ENCODE data around the gene PLXNA2. TPM values are rescaled to one million over a fixed set of nuclear protein-coding genes. Genes with fewer than 3 reads are reported as not detected.

Gene PLXNA2
- total RNA-seq, 1 donor from 2014 or later = 0.07 TPM

DNA sequence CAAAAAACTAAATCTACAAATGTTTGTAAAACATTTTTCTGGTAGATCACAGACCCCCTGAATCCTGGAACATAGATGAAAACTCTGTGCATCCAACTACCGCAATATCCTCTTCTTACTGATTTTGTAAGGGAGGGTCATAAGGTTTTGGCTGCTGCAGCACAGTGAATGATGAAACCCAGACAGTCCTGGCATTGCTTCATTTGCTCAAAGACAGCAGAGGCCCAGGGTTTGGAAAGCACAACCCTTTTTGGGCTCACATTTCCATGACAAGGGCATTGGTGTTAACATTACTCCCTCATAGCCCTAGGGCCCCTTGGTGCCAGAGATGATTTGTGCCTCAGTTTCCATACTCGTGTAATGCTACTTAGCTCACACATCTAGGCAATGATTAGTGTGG lies 51.2 kb downstream of the PLXNA2 start:
- peaks cover 8% of the 10 kb centered on the region for H3K27me3 Mint-ChIP-seq (ENCODE audit: low read depth)
- intact Hi-C loops (cut with micrococcal nuclease) = no loop called here
- no peak overlapping the region for H3K27ac Mint-ChIP-seq
- H3K36me3 Mint-ChIP-seq (ENCODE audit: low read depth) = no peaks in the 10 kb centered on the region
- no peak overlapping the region for H3K4me3 Mint-ChIP-seq (ENCODE audit: low read depth)
- H3K4me1 Mint-ChIP-seq (ENCODE audit: low read depth) = peaks cover 8% of the 10 kb centered on the region
- H3K9me3 Mint-ChIP-seq = no peaks in the 10 kb centered on the region
- no peak for DNase-seq (ENCODE audit: low spot score)

DNA sequence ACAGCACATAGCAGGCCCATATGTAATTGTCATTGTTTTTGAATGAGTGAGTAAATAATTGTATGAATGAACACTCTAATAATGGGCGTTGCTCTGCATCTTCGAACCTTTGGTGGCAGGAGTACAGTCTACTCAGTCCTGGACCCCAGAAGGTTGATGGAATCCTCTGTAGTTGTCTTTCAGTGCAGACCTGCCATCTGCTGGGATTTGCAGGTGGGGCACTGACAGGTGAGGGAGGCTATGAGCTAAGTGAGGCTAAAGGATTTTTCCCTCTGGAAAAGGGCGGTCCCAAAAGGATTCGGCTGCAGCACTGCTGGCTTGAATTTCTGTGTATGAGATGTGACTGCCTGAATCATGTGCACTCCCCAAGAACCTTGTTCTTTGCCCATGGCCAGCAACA lies 53.4 kb downstream of the PLXNA2 start:
- intact Hi-C loops (cut with micrococcal nuclease) = no loop called here
- Mint-ChIP-seq H3K9me3 (no peaks in the 10 kb centered on the region), H3K27ac (no peak overlapping the region), H3K4me1 (ENCODE audit: low read depth) (peaks cover 13% of the 10 kb centered on the region), H3K27me3 (ENCODE audit: low read depth) (peaks cover 12% of the 10 kb centered on the region), H3K4me3 (ENCODE audit: low read depth) (no peak overlapping the region), H3K36me3 (ENCODE audit: low read depth) (no peaks in the 10 kb centered on the region)
- no peak for DNase-seq (ENCODE audit: low spot score)

DNA sequence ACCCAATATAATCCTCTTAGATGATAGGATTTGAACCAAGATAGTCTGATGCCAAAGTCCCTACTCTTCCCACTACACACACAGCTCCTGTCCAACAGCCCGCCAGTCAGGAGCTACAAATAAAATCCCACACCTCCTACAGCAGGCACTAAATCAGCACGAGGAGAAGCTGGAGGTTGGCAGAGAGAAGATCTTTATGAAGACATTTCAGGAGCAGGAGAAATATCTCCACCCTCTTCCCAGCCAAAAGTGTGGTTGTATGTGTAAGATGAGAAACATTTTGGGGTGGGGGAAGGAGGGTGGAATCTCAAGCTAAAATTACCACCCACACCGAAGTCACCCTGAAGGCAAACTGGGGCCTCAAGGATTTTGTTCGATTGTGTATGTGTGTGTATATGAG lies 54.5 kb downstream of the PLXNA2 start:
- Mint-ChIP-seq H3K9me3 (no peaks in the 10 kb centered on the region), H3K27me3 (ENCODE audit: low read depth) (peaks cover 14% of the 10 kb centered on the region), H3K4me1 (ENCODE audit: low read depth) (peaks cover 15% of the 10 kb centered on the region), H3K4me3 (ENCODE audit: low read depth) (no peak overlapping the region), H3K36me3 (ENCODE audit: low read depth) (no peaks in the 10 kb centered on the region), H3K27ac (no peak overlapping the region)
- intact Hi-C loops (cut with micrococcal nuclease) = no loop called here
- no peak for DNase-seq (ENCODE audit: low spot score)

DNA sequence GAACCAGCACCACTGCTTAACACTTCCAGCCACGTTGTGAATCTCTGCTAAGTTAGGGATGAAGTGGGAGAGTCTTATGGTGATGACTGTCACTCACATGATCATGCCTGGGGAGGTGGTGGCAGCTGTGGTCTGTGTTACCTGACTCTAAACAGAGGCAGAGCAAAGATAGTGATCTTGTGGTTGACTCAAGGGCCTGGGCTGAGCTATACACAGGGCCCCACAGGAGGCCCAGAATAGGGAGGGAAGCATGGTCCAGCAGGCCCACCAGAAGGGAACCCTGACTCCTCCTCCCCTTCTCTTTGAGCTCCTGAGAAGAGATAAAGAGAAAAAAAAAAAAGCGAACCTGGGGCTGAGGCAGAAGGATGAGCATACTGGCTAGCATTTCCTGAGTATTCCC lies 55.0 kb downstream of the PLXNA2 start:
- H3K27ac Mint-ChIP-seq = no peak overlapping the region
- H3K36me3 Mint-ChIP-seq (ENCODE audit: low read depth) = no peaks in the 10 kb centered on the region
- no peak for DNase-seq (ENCODE audit: low spot score)
- intact Hi-C loops (cut with micrococcal nuclease) = no loop called here
- peaks cover 14% of the 10 kb centered on the region for H3K27me3 Mint-ChIP-seq (ENCODE audit: low read depth)
- H3K4me3 Mint-ChIP-seq (ENCODE audit: low read depth) = no peak overlapping the region
- no peaks in the 10 kb centered on the region for H3K9me3 Mint-ChIP-seq
- peaks cover 18% of the 10 kb centered on the region for H3K4me1 Mint-ChIP-seq (ENCODE audit: low read depth)

DNA sequence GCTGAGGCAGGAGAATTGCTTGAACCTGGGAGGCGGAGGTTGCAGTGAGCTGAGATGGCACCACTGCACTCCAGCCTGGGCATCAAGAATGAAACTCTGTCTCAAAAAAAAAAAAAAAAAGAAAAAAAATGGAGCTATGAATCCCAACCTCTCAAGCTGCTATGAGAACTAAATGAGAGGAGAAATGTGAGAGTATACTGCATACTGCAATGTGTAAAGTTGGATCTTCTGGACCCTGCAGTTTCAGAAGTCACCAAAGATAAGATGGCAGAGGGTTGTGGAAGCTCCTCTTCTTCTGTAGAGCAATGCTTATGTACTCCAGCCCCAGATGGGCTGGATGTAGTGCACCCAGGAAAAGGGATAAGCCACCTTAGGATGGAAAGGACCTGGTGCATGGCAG lies 55.6 kb downstream of the PLXNA2 start:
- Mint-ChIP-seq H3K4me1 (ENCODE audit: low read depth) (peaks cover 18% of the 10 kb centered on the region), H3K4me3 (ENCODE audit: low read depth) (no peak overlapping the region)

DNA sequence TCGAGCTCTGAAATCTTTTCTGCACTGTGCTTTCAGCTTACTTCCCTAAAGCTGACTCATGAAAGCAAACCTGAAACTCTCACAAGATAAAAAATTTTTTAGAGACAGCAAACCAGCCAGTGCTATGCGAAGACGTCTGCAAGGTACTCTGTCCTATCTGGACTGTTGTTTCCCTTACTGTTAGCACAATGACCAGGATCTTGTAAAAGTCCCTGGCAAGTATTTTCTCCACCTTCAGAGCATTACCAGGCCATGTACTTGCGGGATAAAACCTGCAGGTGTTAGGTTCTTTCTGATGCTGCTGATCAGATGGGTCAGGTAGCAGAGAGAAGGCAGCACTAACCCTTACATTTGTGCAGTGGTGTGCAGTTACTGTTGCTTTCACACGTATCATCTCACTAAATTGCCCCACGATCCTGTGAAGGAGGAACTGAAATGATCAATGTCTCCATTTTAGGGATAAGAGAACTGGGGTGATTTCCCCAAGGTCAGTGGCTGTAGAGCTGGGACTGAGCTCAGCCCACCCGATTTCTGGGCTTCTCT lies 56.6 kb downstream of the PLXNA2 start:
- intact Hi-C loops (cut with micrococcal nuclease) = no loop called here
- Mint-ChIP-seq H3K4me3 (ENCODE audit: low read depth) (no peak overlapping the region), H3K27me3 (ENCODE audit: low read depth) (peaks cover 17% of the 10 kb centered on the region), H3K36me3 (ENCODE audit: low read depth) (no peaks in the 10 kb centered on the region), H3K27ac (no peak overlapping the region), H3K4me1 (ENCODE audit: low read depth) (peaks cover 18% of the 10 kb centered on the region), H3K9me3 (no peaks in the 10 kb centered on the region)
- DNase-seq (ENCODE audit: low spot score) = no peak

More for the DNA sequence above, 55.6 kb downstream of the PLXNA2 start:
- Mint-ChIP-seq H3K27ac (no peak overlapping the region), H3K9me3 (no peaks in the 10 kb centered on the region), H3K27me3 (ENCODE audit: low read depth) (peaks cover 16% of the 10 kb centered on the region), H3K36me3 (ENCODE audit: low read depth) (no peaks in the 10 kb centered on the region)
- DNase-seq (ENCODE audit: low spot score) = no peak
- intact Hi-C loops (cut with micrococcal nuclease) = no loop called here

DNA sequence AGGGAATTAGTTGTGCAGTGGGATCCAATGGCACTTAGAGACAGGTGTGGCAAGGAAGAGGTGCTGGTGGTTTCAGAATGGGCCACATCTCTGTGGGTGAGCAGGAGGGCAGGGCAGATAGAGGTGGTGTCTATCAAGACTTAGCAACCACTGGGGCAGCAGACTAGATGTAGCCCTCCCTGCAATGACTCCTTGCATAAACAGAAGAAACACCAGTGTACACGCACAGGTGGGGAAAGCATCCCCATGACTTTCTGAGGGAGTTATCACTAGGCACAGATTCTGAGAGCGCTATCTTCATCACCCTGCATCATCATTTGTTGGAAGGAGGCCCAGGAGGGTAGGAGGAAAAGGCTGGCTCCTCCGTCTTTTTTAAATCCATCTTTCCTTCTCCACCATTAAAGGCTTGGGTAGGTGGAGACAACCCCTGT lies 58.4 kb downstream of the PLXNA2 start:
- Mint-ChIP-seq H3K4me1 (ENCODE audit: low read depth) (peaks cover 18% of the 10 kb centered on the region), H3K9me3 (no peaks in the 10 kb centered on the region), H3K27me3 (ENCODE audit: low read depth) (peaks cover 18% of the 10 kb centered on the region), H3K36me3 (ENCODE audit: low read depth) (no peaks in the 10 kb centered on the region), H3K4me3 (ENCODE audit: low read depth) (no peak overlapping the region), H3K27ac (no peak overlapping the region)
- no peak for DNase-seq (ENCODE audit: low spot score)
- intact Hi-C loops (cut with micrococcal nuclease) = no loop called here

DNA sequence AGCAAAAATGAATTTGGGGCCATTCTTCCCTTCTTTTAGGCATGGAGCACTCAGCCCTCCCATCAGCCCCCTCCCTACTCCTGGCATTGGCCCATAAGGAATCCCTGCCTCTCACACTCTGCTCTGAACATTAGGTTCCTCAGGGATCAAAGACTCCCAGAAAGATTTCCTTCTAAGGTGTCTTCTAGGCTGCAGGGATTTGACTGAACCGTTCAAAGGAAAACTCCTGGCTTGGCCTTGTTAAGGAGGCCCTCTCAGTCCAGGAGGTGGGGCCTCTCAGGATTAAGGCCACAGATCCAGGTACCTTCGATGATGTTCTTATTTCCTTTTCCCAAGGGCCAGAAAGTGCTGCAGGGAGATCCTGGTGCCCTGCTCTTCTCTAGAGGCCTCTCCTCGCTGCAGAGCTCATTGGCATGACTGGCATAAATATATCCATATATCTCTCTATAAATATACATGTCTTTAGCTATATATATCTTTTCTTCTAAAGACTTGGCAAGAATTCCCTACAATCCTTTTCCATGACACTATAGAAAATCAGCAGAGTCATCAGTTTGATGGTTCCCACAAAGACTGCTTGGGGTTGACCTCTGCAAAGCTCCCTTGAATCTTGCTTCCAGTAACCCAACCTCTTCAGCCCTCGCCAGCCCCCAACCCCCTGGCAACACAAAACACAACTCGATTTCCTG lies 59.1 kb downstream of the PLXNA2 start:
- no peak for DNase-seq (ENCODE audit: low spot score)
- H3K9me3 Mint-ChIP-seq = no peaks in the 10 kb centered on the region
- H3K36me3 Mint-ChIP-seq (ENCODE audit: low read depth) = no peaks in the 10 kb centered on the region
- H3K27me3 Mint-ChIP-seq (ENCODE audit: low read depth) = peaks cover 15% of the 10 kb centered on the region
- H3K4me3 Mint-ChIP-seq (ENCODE audit: low read depth) = no peak overlapping the region
- H3K4me1 Mint-ChIP-seq (ENCODE audit: low read depth) = peaks cover 18% of the 10 kb centered on the region
- intact Hi-C loops (cut with micrococcal nuclease) = no loop called here
- H3K27ac Mint-ChIP-seq = no peak overlapping the region

DNA sequence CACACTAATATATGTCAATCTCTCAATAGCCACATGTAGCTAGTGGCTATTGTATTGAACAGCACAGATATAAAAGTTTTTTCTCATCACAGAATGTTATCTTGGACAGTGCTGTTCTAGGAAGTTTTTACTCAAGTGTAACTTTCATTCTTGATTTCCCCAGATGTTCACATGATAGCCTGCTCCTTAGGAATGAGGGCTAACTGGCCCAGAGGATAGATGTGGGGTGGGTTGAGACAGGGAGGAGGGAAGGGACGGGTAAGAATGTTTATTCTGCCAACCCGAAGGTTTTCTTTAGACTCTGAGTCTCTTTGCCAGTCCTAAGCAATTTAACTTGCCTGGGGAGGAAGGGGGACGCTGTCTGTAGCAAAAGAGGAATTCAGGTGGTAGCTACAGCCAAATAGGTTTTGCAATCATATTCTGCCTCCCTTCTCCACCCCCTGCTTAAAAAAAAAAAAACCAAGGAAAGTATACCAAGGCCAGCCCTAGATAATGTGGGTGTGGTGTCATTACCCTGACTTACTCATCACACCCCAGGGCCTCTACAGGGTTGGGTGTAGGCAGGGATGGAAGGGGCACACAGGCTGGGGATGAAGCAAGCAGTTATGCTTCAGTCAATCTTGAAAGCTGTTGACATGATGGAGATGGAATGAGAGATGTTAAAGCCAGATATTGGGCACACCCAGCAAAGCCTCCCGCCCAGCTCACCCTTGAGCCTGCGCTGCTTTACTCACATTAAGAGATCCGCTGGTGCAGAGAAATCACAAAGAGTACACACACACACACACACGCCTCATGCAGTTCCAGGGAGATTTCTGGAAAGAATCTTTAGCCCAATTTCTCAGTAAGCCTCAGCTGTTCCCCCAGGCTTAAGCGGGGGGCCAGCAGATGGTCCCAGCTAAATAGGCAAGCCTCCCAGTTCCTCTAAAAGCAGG lies 59.9 kb downstream of the PLXNA2 start:
- peaks cover 12% of the 10 kb centered on the region for H3K27me3 Mint-ChIP-seq (ENCODE audit: low read depth)
- H3K36me3 Mint-ChIP-seq (ENCODE audit: low read depth) = no peaks in the 10 kb centered on the region
- H3K9me3 Mint-ChIP-seq = no peaks in the 10 kb centered on the region
- H3K27ac Mint-ChIP-seq = no peak overlapping the region
- intact Hi-C loops (cut with micrococcal nuclease) = no loop called here
- H3K4me3 Mint-ChIP-seq (ENCODE audit: low read depth) = no peak overlapping the region
- DNase-seq (ENCODE audit: low spot score) = no peak
- peaks cover 16% of the 10 kb centered on the region for H3K4me1 Mint-ChIP-seq (ENCODE audit: low read depth)

DNA sequence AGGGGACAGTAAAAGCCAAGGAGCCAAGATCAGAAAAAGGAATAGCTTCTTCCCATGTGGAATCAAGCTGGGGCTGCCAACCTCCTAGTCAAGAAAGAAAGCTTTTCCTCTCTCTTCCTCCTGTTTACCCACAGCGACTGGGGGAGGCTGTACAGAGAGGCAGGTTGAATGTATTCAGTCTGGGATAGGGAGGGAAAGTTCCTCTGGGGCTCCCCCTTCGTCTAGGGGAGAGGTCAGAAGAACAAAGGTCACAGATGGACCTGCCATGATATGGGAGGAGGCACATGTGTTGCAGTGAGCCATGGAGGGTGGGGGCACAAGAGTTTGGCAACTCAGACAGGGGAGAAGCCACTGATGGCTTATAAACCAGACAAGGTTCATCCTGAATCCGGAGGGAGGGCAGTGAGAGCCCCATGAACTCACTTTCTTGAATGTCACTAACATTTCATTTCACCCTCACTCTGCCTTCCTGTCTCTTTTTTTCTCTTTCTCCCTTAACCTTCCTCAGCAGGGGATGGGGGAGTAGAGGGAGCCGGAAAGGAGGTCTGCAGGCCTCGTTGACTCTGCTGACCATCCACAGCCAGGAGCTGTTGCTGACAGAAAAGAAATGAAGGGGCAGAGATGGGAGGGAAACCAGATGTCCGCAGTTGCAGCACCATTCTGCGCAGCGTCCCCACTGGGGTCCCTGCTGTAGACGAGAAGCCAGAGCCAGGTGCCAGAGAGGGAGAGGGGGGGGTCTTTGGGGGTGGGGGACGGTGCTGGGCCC lies 61.1 kb downstream of the PLXNA2 start:
- H3K36me3 Mint-ChIP-seq (ENCODE audit: low read depth) = no peaks in the 10 kb centered on the region
- DNase-seq (ENCODE audit: low spot score) = no peak
- no peaks in the 10 kb centered on the region for H3K9me3 Mint-ChIP-seq
- H3K4me3 Mint-ChIP-seq (ENCODE audit: low read depth) = no peak overlapping the region
- H3K27me3 Mint-ChIP-seq (ENCODE audit: low read depth) = peaks cover 12% of the 10 kb centered on the region
- peaks cover 11% of the 10 kb centered on the region for H3K4me1 Mint-ChIP-seq (ENCODE audit: low read depth)
- intact Hi-C loops (cut with micrococcal nuclease) = no loop called here
- no peak overlapping the region for H3K27ac Mint-ChIP-seq

DNA sequence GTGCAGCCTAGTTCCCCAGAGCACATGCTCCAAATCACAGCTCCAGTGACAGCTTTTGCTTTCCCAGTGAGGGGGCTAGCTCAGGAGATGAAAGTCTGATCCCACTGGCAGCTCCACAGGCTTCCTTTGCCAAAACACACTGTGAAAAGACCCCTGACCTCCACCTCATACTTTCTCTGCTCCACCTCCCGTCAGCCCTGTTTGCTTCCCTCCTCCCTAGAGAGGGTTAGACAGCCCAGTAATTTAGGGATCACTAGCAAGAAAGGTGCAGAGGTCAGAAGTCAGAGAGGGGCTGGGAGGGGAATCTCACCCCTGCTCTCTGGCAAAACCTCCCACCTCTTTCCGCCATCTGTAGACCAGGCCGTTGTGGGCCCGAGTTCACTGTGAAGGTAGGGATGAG lies 62.8 kb downstream of the PLXNA2 start:
- Mint-ChIP-seq H3K27me3 (ENCODE audit: low read depth) (peaks cover 9% of the 10 kb centered on the region), H3K9me3 (no peaks in the 10 kb centered on the region), H3K27ac (no peak overlapping the region), H3K4me1 (ENCODE audit: low read depth) (peaks cover 6% of the 10 kb centered on the region), H3K4me3 (ENCODE audit: low read depth) (no peak overlapping the region), H3K36me3 (ENCODE audit: low read depth) (no peaks in the 10 kb centered on the region)
- DNase-seq (ENCODE audit: low spot score) = no peak
- intact Hi-C loops (cut with micrococcal nuclease) = no loop called here

DNA sequence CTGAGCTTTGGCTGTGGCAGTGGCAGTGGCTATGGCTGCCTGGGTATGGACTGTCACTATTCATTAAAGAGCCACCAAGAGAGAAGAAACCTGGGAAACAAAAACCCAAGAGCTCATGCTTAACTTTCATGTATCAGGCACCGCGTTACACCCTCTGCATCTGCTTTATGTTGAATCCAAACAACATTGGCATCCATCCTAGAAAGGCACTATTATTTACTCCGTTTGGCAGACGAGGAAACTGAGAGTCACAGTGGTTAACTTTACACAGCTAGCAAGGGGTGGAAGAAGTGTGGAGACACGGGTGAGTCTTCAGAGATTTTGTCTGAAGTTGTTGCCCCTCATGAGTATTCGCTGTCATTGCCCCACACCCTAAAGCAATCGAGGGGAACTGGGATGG lies 63.8 kb downstream of the PLXNA2 start:
- Mint-ChIP-seq H3K4me3 (ENCODE audit: low read depth) (no peak overlapping the region), H3K27me3 (ENCODE audit: low read depth) (peaks cover 6% of the 10 kb centered on the region), H3K27ac (no peak overlapping the region), H3K36me3 (ENCODE audit: low read depth) (no peaks in the 10 kb centered on the region), H3K9me3 (no peaks in the 10 kb centered on the region), H3K4me1 (ENCODE audit: low read depth) (peaks cover 3% of the 10 kb centered on the region)
- DNase-seq (ENCODE audit: low spot score) = no peak
- intact Hi-C loops (cut with micrococcal nuclease) = no loop called here
